ENCODE measurements around the gene LDHAL6B. TPM values are rescaled to one million over a fixed set of nuclear protein-coding genes. Genes with fewer than 3 reads are reported as not detected.
A peak's percentile ranks its signal among the peaks of the same experiment; 100 is the strongest.

LDHAL6B gene
- total and polyA plus RNA-seq, 2 donors: not detected

DNA sequence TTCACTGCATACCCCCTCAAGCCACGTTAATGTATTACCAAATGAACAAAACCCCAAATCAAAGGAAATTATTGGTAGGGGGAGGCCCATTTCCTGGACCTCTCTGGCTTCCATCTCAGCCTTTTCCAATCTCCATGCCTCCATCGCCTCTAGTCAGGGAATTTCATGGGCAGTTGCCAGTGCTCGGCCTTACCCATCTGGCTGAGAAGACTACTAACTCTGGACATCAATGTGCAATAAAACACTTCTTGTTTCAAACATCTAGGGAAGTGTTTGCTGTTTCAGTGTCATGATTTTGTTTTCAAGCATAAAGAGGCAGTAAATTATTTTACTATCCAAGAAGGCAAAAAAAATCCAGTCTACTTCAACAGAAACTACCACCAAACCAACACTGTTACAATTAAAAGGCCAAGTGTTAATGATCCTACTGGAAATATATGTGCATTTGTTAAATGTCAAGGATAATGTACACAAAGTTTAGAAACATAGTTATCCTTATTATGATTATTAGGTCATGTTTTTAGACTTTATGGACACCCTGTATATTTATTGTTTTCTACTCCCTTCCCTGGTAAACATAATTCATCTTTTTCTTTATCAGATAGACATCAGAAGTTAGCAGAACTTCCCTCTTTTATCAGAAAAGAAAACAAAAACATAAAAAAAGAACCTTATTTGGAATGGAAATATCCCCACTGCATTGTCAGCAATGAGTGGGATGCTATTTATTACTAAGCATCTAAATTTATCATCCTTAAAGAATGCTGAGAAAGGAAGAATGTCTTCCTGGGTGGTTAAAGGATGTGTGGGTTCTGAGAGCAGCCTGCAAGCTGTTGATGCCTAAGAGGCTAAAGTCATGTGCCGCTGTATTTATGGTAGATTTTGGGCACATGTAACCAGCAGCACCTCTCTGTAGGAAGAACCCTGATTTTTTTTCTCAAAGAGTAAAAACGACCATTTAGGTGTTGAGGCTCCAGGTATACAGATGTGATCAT, 15.2 kb downstream of the LDHAL6B start:
- no peak overlapping the region for H3K4me3 ChIP-seq (ENCODE audit: low read length in 2 of 2)
- no peaks in the 10 kb centered on the region for H3K4me1 ChIP-seq (ENCODE audit: control insufficient read depth in 2 of 2, insufficient read depth in 2 of 2, low read length in 2 of 2)
- no peaks in the 10 kb centered on the region for H3K9me3 ChIP-seq (ENCODE audit: control insufficient read depth in 2 of 2, insufficient read depth in 1 of 2, low read length in 1 of 2)
- no peaks in the 10 kb centered on the region for H3K36me3 ChIP-seq (ENCODE audit: control insufficient read depth in 2 of 2, insufficient read depth in 2 of 2, low read length in 1 of 2)
- no peak for DNase-seq (ENCODE audit: low read depth in 6 of 9, low spot score in 9 of 9)
- 93% methylated on average over 5 of the region's 5 CpGs for WGBS
- H3K27ac ChIP-seq (ENCODE audit: low read depth in 1 of 2, low read length in 1 of 2): no peak overlapping the region
- H3K27me3 ChIP-seq (ENCODE audit: control insufficient read depth in 2 of 2, insufficient read depth in 1 of 2, low read length in 1 of 2): no peaks in the 10 kb centered on the region

DNA sequence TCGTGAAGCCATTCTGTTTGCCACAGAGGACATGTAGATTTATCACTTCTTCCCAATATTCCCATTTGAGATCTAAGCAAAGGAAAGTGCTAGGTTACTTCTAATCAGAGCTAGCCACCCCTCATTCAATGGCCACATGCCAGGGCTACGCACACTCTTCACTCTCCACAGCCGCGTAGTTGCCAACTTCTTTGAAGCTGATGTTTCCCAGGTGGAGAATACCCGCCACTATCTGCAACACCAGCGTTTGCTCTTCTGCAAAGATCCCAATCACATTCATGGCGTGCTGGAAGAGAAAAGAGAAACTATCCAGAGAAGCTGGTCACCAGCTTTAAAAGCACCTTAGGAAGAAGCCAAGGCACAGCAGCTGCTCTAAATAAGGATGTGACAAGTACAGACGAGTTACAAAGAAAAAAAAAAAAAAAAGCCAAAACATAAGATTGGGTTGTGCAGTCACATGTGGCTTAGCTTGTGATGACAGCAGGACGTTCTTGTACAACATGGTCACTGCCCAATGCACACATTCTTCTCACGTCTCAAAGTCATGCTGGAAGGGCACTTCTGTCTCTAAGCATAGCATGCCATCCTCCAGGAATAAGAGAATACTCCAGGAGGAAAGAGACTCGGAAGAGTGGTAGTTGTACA, 16.4 kb downstream of the LDHAL6B start:
- DNase-seq (ENCODE audit: low read depth in 6 of 9, low spot score in 9 of 9): no peak
- no peak overlapping the region for H3K27ac ChIP-seq (ENCODE audit: low read depth in 1 of 2, low read length in 1 of 2)
- 94% methylated on average over 11 of the region's 11 CpGs for WGBS
- H3K4me1 ChIP-seq (ENCODE audit: control insufficient read depth in 2 of 2, insufficient read depth in 2 of 2, low read length in 2 of 2): no peaks in the 10 kb centered on the region
- no peaks in the 10 kb centered on the region for H3K36me3 ChIP-seq (ENCODE audit: control insufficient read depth in 2 of 2, insufficient read depth in 2 of 2, low read length in 1 of 2)
- H3K4me3 ChIP-seq (ENCODE audit: low read length in 2 of 2): no peak overlapping the region
- H3K27me3 ChIP-seq (ENCODE audit: control insufficient read depth in 2 of 2, insufficient read depth in 1 of 2, low read length in 1 of 2): no peaks in the 10 kb centered on the region
- H3K9me3 ChIP-seq (ENCODE audit: control insufficient read depth in 2 of 2, insufficient read depth in 1 of 2, low read length in 1 of 2): no peaks in the 10 kb centered on the region

DNA sequence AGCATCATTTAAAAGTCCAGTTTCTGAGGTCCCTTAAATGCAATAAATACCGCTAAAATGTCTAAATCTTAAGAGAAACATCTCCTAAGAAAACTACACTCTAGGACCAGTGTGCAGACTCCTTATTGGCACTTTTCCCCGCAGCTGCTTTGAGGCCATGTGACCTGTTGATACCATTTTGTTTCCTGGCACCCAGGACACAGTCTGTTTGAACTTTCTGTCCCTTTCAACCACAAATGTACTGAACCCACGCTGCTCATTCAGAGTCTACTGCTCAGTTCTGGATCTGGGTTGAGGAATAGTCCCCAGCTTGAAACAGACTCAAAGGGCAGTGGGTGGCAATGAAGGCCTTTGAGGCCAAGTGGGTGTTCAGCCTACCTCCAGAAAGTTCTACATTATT, 17.1 kb downstream of the LDHAL6B start:
- no peaks in the 10 kb centered on the region for H3K36me3 ChIP-seq (ENCODE audit: control insufficient read depth in 2 of 2, insufficient read depth in 2 of 2, low read length in 1 of 2)
- DNase-seq (ENCODE audit: low read depth in 6 of 9, low spot score in 9 of 9): no peak
- WGBS: 85% methylated on average over 3 of the region's 3 CpGs

DNA sequence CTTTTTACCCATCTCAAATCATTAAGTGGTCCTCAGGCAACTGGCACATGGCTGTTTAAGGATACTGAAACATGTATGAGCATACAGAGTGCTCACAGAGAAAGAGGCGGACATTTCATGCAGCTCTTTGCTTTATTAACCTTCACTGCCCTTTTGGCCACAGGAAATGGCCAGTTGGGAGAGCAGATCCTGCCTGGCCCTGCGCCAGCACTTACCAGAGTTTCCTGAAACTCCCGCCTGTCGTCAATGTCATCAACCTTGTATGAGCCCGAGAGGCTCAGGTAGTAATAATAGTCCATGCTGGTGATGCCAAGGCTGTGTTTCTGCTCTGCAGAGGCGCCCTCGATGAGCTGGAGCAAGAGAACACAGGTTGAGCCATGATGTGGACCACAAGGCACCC, 17.8 kb downstream of the LDHAL6B start:
- no peak overlapping the region for H3K4me3 ChIP-seq (ENCODE audit: low read length in 2 of 2)
- 96% methylated on average over 7 of the region's 7 CpGs for whole genome bisulfite sequencing
- DNase-seq (ENCODE audit: low read depth in 6 of 9, low spot score in 9 of 9): no peak
- H3K36me3 ChIP-seq (ENCODE audit: control insufficient read depth in 2 of 2, insufficient read depth in 2 of 2, low read length in 1 of 2): no peaks in the 10 kb centered on the region
- no peak overlapping the region for H3K27ac ChIP-seq (ENCODE audit: low read depth in 1 of 2, low read length in 1 of 2)
- no peaks in the 10 kb centered on the region for H3K4me1 ChIP-seq (ENCODE audit: control insufficient read depth in 2 of 2, insufficient read depth in 2 of 2, low read length in 2 of 2)
- no peaks in the 10 kb centered on the region for H3K27me3 ChIP-seq (ENCODE audit: control insufficient read depth in 2 of 2, insufficient read depth in 1 of 2, low read length in 1 of 2)
- H3K9me3 ChIP-seq (ENCODE audit: control insufficient read depth in 2 of 2, insufficient read depth in 1 of 2, low read length in 1 of 2): no peaks in the 10 kb centered on the region

More for the DNA sequence above, 17.1 kb downstream of the LDHAL6B start:
- Histone ChIP-seq H3K27me3 (ENCODE audit: control insufficient read depth in 2 of 2, insufficient read depth in 1 of 2, low read length in 1 of 2) (no peaks in the 10 kb centered on the region), H3K9me3 (ENCODE audit: control insufficient read depth in 2 of 2, insufficient read depth in 1 of 2, low read length in 1 of 2) (no peaks in the 10 kb centered on the region), H3K4me1 (ENCODE audit: control insufficient read depth in 2 of 2, insufficient read depth in 2 of 2, low read length in 2 of 2) (no peaks in the 10 kb centered on the region), H3K4me3 (ENCODE audit: low read length in 2 of 2) (no peak overlapping the region), H3K27ac (ENCODE audit: low read depth in 1 of 2, low read length in 1 of 2) (no peak overlapping the region)

DNA sequence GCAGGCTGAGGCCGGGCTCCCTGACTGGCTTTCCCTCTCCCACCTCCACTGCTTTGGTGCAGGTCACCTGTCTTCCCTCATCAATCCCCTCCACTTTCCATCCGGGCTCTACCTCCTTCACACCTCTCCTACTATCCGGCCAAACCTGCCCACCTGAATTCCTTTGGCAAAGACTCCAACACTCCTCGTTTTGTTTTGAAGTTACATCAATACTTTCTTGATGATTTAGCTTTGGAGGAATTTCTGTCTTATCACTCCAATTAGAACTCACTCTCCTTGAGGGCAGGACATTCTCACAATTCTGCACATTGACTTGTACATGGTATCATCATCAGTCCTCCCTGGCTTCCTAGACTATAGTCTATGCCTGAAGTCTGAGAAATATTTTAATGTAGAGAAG, 20.4 kb downstream of the LDHAL6B start:
- 95% methylated on average over 4 of the region's 4 CpGs for WGBS
- H3K27me3 ChIP-seq (ENCODE audit: control insufficient read depth in 2 of 2, insufficient read depth in 1 of 2, low read length in 1 of 2): no peaks in the 10 kb centered on the region
- DNase-seq (ENCODE audit: low read depth in 6 of 9, low spot score in 9 of 9): no peak
- no peaks in the 10 kb centered on the region for H3K9me3 ChIP-seq (ENCODE audit: control insufficient read depth in 2 of 2, insufficient read depth in 1 of 2, low read length in 1 of 2)
- no peaks in the 10 kb centered on the region for H3K36me3 ChIP-seq (ENCODE audit: control insufficient read depth in 2 of 2, insufficient read depth in 2 of 2, low read length in 1 of 2)
- H3K27ac ChIP-seq (ENCODE audit: low read depth in 1 of 2, low read length in 1 of 2): peak overlapping the region in 1 of 2 donors; percentile 2
- H3K4me1 ChIP-seq (ENCODE audit: control insufficient read depth in 2 of 2, insufficient read depth in 2 of 2, low read length in 2 of 2): no peaks in the 10 kb centered on the region
- no peak overlapping the region for H3K4me3 ChIP-seq (ENCODE audit: low read length in 2 of 2)

DNA sequence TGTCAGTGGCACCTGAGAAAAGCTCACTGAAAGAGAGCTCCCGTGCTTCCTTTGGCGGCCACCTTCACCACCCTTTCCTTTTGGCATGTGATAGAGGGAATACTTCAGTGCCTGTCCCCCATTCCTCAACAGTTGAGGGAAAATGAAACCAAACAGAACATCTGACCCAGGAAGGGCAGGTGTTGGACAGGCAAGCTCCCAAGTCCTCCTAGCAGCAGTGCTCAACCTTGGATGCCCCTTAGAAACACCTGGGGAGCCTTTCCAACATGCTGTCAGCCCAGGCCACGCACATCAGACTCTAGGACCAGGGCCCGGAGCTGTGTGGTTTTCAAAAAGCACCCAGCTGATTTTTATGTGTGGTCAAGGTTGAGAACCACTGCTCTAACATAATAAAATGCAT, 22.4 kb downstream of the LDHAL6B start:
- Histone ChIP-seq H3K4me1 (ENCODE audit: control insufficient read depth in 2 of 2, insufficient read depth in 2 of 2, low read length in 2 of 2) (no peaks in the 10 kb centered on the region), H3K4me3 (ENCODE audit: low read length in 2 of 2) (no peak overlapping the region), H3K27me3 (ENCODE audit: control insufficient read depth in 2 of 2, insufficient read depth in 1 of 2, low read length in 1 of 2) (no peaks in the 10 kb centered on the region), H3K27ac (ENCODE audit: low read depth in 1 of 2, low read length in 1 of 2) (no peak overlapping the region), H3K9me3 (ENCODE audit: control insufficient read depth in 2 of 2, insufficient read depth in 1 of 2, low read length in 1 of 2) (no peaks in the 10 kb centered on the region), H3K36me3 (ENCODE audit: control insufficient read depth in 2 of 2, insufficient read depth in 2 of 2, low read length in 1 of 2) (no peaks in the 10 kb centered on the region)
- WGBS: 82% methylated on average over 4 of the region's 4 CpGs
- DNase-seq (ENCODE audit: low read depth in 6 of 9, low spot score in 9 of 9): no peak

DNA sequence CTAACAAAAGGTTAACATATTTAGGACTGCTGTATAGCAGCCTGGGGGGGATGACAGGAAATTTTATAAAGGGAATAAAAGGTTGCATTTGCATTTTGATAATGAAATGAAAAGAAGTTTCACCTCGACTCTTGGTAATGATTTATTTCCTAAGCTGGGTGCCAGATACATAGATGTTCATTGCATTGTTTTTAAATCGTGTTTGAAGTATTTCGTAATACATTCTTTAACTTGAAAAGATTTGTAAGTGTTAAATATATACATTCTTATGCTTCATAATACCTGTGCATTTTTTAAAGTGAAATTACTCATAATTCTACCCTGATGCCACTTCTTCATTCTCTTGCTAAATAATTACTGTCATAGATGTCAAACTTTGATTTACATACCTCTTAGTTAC, 22.8 kb downstream of the LDHAL6B start:
- no peak for DNase-seq (ENCODE audit: low read depth in 6 of 9, low spot score in 9 of 9)
- H3K27ac ChIP-seq (ENCODE audit: low read depth in 1 of 2, low read length in 1 of 2): no peak overlapping the region
- H3K9me3 ChIP-seq (ENCODE audit: control insufficient read depth in 2 of 2, insufficient read depth in 1 of 2, low read length in 1 of 2): no peaks in the 10 kb centered on the region
- no peaks in the 10 kb centered on the region for H3K4me1 ChIP-seq (ENCODE audit: control insufficient read depth in 2 of 2, insufficient read depth in 2 of 2, low read length in 2 of 2)
- H3K4me3 ChIP-seq (ENCODE audit: low read length in 2 of 2): no peak overlapping the region
- WGBS: 93% methylated on average over 3 of the region's 3 CpGs
- no peaks in the 10 kb centered on the region for H3K27me3 ChIP-seq (ENCODE audit: control insufficient read depth in 2 of 2, insufficient read depth in 1 of 2, low read length in 1 of 2)
- no peaks in the 10 kb centered on the region for H3K36me3 ChIP-seq (ENCODE audit: control insufficient read depth in 2 of 2, insufficient read depth in 2 of 2, low read length in 1 of 2)

DNA sequence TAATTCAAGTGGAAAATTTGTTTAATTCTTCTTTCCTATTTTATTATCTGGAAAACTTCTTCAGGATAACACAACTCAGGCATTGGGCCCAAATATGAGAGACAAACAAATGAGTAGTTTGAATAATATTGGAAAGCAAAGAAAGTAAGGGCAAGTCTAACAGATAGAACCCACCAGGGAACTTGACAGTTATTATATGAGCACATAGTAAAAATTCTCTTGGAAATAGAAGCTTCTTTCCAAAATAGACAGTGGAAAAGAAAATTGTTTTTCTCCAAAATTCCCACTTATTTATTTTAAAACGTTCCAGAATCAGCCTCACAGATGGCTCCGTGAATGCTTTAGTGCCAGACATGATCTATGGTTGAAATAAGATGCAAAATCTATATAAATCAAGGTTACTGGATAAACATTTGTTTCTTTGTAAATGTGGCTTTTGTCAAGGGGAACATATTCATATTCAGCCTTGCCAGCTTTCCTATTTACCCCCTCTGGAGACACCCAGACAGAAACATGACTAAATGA, 23.9 kb downstream of the LDHAL6B start:
- Histone ChIP-seq H3K4me3 (ENCODE audit: low read length in 2 of 2) (no peak overlapping the region), H3K4me1 (ENCODE audit: control insufficient read depth in 2 of 2, insufficient read depth in 2 of 2, low read length in 2 of 2) (no peaks in the 10 kb centered on the region), H3K9me3 (ENCODE audit: control insufficient read depth in 2 of 2, insufficient read depth in 1 of 2, low read length in 1 of 2) (no peaks in the 10 kb centered on the region), H3K27me3 (ENCODE audit: control insufficient read depth in 2 of 2, insufficient read depth in 1 of 2, low read length in 1 of 2) (no peaks in the 10 kb centered on the region), H3K36me3 (ENCODE audit: control insufficient read depth in 2 of 2, insufficient read depth in 2 of 2, low read length in 1 of 2) (no peaks in the 10 kb centered on the region), H3K27ac (ENCODE audit: low read depth in 1 of 2, low read length in 1 of 2) (no peak overlapping the region)
- DNase-seq (ENCODE audit: low read depth in 6 of 9, low spot score in 9 of 9): no peak
- WGBS: 96% methylated on average over 2 of the region's 2 CpGs

DNA sequence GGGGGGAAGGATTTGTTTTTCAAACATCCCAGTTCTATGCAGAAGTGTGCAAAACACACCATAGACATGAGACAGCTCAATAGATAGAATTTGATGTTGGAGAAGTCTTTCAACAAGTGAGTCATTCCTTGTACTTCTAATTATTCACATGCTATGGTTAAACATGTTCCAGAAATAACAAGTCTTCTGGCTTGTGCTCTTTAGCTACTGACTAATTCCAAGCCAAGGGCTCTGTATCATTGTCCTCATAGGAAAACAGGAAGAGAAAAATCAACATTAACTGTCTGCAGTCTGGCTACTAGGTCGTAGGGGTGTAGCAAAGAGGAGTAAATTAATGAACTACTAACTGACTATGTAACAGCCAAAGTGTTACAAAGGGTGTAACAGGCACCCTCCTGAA, 25.8 kb downstream of the LDHAL6B start:
- Histone ChIP-seq H3K4me3 (ENCODE audit: low read length in 2 of 2) (no peak overlapping the region), H3K36me3 (ENCODE audit: control insufficient read depth in 2 of 2, insufficient read depth in 2 of 2, low read length in 1 of 2) (no peaks in the 10 kb centered on the region), H3K27ac (ENCODE audit: low read depth in 1 of 2, low read length in 1 of 2) (no peak overlapping the region), H3K4me1 (ENCODE audit: control insufficient read depth in 2 of 2, insufficient read depth in 2 of 2, low read length in 2 of 2) (no peaks in the 10 kb centered on the region), H3K9me3 (ENCODE audit: control insufficient read depth in 2 of 2, insufficient read depth in 1 of 2, low read length in 1 of 2) (no peaks in the 10 kb centered on the region), H3K27me3 (ENCODE audit: control insufficient read depth in 2 of 2, insufficient read depth in 1 of 2, low read length in 1 of 2) (no peaks in the 10 kb centered on the region)
- no peak for DNase-seq (ENCODE audit: low read depth in 6 of 9, low spot score in 9 of 9)
- WGBS: 81% methylated on average over 1 of the region's 1 CpG

All from thymus (tissue), 11 donors.